CMK (cell line): ENCODE results near the gene HES5.
A peak's percentile ranks its signal among the peaks of the same experiment; 100 is the strongest.
"Not testable (repeated sequence)": the region's sequence is repeated elsewhere in the genome, so short reads cannot be mapped to it uniquely, and the experiment has no call there.

Experiments
- DNase-seq: peaks from one replicate; pipeline ENCODE4 v3.0.0-alpha.2; 2010; ENCODE audit warnings: low read depth

HES5 gene

DNA sequence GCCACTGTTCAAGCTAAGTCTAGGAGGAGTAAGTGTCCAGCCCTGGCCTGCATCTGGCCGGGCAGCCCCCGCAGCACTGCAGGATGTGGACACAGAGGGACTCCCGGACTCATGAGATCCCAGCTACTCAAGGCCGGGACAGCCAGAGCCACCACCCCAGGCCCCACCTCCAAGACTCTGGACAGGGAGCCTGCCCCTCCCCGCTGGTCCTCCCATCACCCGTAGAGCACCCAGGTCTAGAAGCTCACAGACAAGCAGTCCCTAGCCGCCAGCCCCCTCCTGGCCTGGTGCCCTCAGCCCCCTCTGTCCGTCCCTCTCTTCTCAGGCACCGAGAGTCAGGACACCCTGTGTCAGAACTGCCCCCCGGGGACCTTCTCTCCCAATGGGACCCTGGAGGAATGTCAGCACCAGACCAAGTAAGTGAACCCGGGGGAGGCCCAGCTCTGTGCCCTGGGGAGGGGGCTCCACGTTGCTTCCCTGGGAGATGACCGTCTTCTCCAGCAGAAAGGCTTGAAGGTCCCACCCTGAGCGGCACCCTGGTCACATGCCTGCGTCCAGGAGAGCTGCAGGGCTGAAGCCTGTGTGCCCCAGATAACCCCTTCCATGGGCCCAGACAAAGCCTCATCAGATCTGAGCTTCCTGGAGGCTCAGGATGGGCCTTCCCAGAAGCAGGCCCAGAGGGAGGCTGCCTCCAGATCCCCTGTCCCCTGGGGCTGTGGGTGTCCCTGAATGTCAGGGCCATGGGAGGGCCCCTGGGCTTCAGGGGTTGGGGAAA is 30.4 kb upstream of the HES5 start:
- no peak for DNase-seq

DNA sequence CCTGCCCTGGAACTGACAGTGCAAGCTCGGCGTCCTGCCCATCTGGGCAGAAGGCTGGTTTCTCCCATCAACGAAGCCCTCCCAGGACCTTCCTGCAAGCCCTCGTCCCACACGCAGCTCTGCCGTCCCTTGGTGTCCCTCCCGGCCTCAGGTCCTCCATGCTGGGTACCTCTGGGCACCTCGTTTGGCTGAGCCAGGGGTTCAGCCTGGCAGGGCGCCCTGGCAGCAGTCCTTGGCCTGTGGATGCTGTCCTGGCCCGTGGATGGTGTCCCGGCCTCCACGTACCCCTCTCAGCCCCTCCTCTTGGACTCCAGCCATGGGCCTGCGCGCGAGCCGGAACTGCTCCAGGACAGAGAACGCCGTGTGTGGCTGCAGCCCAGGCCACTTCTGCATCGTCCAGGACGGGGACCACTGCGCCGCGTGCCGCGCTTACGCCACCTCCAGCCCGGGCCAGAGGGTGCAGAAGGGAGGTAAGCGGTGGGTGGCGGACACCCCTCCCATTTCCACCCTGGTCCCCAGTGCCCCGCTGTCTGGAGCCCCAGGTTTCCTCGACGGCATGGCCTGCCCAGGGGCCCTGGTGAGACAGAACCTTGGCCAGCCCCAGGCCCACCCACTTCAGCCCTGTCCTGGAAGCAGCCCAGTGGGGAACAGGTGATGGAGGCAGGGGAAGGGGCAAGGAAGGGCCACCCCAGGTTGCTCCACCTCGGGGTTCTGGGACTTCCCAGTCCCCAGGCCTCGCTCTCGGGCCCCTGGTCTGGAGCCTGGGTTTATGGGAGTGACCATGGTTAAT is 29.6 kb upstream of the HES5 start:
- no peak for DNase-seq

GRCh38 chr1:2558861-2559260 is 28.8 kb upstream of the HES5 start:
- DNase-seq = no peak

DNA sequence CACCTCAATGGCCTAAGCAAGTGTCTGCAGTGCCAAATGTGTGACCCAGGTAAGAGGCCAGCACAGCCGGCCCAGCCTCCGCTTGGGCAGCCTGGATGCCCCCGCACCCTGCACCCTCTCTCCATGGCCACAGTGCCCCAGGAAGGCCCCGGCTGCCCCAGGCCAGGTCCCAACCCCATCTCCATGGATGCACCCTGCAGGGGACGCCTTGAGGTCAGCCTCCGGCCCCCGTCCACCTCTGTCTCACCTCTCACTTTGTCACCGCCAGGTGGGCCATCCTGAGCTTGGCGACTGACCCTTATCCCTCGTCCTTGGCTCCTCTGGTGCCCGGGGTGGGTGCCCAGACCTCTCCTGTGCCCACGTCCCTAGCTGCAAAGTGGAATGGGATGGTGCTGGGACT is 28.4 kb upstream of the HES5 start:
- no peak for DNase-seq

GRCh38 chr1:2557482-2558400 is 27.7 kb upstream of the HES5 start:
- no peak for DNase-seq

- peak; percentile 82 for DNase-seq
Measured at GRCh38 chr1:2556678-2557481, 26.8 kb upstream of the HES5 start.

- DNase-seq = no peak
Measured at GRCh38 chr1:2556277-2556677, 26.2 kb upstream of the HES5 start, which contains the start of gene TNFRSF14. TSS of gene TNFRSF14 (plus strand) at chr1:2556371. CDS start at chr1:2556665, 294 bp downstream.

DNA sequence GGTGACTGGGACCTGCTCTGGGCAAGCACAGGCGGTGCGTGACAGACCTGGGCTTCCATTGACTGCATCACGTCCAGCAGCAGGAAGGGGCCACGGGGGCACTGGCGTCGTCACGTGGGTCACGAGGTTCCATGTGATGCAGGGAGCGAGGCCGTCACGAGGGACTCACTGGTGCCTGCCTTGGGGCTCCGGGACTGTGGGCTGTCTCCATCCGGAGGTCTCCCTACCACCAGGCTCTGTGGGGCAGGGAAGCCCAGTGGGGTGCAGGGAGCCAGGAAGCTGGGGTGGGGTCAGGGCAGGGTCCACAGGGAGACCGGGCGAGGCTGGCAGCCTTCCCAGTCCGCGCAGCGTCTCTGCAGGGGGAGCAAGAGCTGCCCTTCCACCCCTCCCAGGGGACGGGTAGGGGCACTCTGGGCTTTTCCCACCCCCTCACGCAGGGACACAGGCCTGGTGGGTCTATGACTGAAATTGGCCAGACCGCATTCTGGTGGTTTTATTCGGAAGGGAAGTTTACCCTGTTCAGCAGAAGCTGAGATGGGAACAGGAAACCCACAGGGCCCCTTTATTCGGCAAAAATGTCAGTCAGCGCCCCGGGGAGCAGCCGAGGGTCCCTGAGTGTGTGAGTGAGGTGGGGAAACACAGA is 25.7 kb upstream of the HES5 start:
- DNase-seq = peak; percentile 95

DNA sequence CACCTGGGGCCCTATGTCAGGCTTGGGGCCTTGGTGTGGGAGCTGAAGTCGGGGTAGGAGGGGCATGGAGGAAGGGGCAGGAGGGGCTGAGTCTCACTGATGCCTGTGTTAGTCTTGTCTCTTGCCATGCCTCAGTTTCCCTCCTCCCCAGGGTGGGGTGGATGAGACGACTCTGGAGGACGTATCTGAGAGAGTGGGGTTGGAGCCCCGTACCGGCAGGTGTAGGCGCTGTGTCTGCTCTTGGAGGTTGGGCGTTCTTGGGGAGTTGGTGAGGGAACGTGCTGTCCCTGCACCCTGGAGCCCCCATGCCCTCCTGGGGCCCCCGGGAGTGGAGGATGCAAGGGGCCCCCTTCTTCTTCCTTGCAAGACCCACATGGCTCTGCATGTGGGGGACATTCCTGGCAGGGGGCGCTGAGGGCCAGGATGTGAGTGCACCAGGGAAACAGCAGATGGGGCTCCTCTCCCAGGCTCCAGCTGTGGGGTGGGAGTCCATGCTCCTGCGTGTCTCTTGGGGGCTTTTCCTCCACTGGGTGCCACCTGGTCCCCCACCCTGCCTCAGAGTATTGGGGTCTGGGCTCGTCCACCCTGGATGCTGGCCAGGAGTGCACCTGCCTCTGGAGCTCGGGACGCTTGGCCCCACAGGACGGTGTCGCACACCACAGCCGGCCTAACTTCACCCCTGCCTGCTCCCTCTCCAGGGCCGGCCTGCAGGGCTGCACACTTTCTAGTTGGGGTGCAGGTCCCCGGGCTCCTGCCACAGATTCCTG is 24.7 kb upstream of the HES5 start:
- peak; percentile 52 for DNase-seq

GRCh38 chr1:2553871-2554620 is 24.0 kb upstream of the HES5 start:
- no peak for DNase-seq

- not testable (repeated sequence) for DNase-seq
Measured at GRCh38 chr1:2553076-2553475, 23.0 kb upstream of the HES5 start.

GRCh38 chr1:2552189-2552588 is 22.1 kb upstream of the HES5 start:
- no peak for DNase-seq

DNA sequence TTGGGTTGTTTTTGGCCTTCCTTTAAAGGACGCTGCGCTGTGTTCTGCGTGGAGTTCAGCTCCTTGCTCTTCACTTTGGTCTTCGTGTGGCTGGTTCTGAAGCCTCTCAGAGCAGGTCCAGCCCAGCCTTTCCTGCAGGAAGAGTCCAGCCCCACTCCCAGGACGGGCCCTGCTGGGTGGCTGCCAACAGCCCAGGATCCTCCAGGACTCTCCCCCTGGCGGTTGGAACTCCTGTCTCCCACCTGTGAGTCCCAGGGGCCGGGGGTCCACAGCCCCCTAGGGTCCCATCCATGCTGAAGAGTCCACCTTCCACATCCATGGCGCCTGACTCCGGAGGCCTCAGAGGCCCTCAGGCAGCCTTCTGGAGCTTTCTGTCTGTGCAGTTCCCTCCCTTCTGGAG is 21.5 kb upstream of the HES5 start:
- DNase-seq = not testable (repeated sequence)

- not testable (repeated sequence) for DNase-seq
Measured at GRCh38 chr1:2550309-2550861, 20.3 kb upstream of the HES5 start.

GRCh38 chr1:2549367-2550029 is 19.4 kb upstream of the HES5 start:
- DNase-seq = not testable (repeated sequence)

DNA sequence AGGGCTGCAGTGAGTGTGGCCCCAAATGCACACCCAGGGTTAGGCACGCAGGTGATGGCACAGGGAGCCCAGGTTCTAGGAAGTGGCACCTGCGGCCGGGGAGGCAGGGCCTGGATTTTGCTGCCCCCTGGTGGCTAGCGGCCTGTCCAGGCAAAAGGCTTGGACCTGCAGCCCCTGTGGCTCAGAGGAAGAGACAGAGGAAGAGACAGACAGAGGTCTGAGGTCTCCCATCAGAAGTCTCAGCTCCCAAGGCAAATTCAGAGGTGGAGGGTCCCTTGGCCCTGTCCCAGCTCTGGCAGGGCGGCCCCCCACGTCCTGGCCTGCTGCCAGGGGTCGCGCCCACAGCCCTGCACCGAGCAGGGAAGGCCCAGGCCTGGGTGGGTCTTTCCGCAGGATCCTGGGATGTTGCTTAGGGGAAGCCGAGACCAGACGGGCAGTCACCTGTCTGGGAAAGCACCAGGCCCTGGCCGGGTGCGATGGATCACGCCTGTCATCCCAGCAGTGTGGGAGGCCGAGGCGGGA is 18.1 kb upstream of the HES5 start:
- DNase-seq = no peak

DNA sequence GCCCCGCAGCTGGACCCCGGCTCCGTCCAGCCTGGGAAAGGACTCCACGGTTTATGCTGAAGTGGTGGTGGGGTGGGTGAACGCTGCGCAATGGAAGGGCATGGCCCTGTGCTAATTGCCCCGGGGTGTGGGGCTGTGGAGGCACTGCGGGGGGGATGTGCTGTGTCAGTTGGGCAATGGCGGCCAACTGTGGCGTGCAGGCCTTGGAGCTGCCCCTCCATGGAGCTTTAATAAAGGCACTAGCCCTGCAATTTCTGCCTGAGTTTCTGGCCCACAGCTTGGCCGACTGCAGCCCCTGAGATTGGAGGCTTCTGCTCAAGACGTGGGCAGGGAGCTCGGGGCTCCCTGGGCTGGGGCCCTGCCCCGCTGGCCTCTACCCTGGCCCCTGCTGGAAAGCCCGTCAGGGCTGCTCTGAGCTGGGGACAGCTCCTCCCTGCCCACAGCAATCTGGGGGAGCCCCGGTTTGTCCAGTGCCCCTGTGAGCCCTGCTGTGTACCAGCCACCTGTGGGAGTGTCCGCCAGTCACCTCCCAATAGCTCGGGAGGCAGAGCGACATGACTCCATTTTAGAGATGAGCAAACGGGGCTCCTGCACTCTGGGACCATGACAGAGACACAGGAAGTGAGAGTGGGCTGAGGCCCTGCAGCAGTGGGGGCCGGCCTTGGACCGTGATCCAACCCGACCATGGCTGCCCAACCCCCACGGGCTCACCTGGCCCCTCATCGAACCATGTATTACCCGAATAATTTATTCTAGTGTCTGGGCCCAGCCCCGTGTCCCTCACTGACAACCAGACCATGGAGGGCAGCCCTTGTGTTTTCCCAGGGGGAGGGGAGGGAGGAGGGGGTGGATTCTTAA is 17.4 kb upstream of the HES5 start:
- DNase-seq = no peak
